H9 (cell line): ENCODE data around the gene ATOX1. TPM values are rescaled to one million over a fixed set of nuclear protein-coding genes. Genes with fewer than 3 reads are reported as not detected.

Experiments
- DNase-seq: peaks from one replicate; pipeline ENCODE4 v3.0.0-alpha.2; 2017
- H2AFZ ChIP-seq: one replicate; pipeline ENCODE4 v1.6.1; 2013; ENCODE audit warnings: mild to moderate bottlenecking, low read length, control low read depth, moderate library complexity
- H2AK5ac ChIP-seq: 2 replicates; pipeline ENCODE4 v1.6.1; 2013; ENCODE audit warnings: low read length, control low read depth, mixed read lengths; ENCODE audit not compliant: insufficient read length
- H2BK120ac ChIP-seq: one replicate; pipeline ENCODE4 v1.6.1; 2013; ENCODE audit warnings: low read depth, mild to moderate bottlenecking, low read length, control low read depth, inconsistent platforms; ENCODE audit not compliant: poor library complexity, severe bottlenecking
- H2BK12ac ChIP-seq: 2 replicates; pipeline ENCODE4 v1.6.1; 2013; ENCODE audit warnings: low read length, control low read depth, mixed read lengths, low read depth; ENCODE audit not compliant: insufficient read length
- H2BK15ac ChIP-seq: 2 replicates; pipeline ENCODE4 v1.6.1; 2013; ENCODE audit warnings: low read depth, low read length, control low read depth
- H2BK20ac ChIP-seq: one replicate; pipeline ENCODE4 v1.6.1; 2013; ENCODE audit warnings: low read depth, mild to moderate bottlenecking, low read length, control low read depth, inconsistent platforms; ENCODE audit not compliant: poor library complexity, severe bottlenecking
- H2BK5ac ChIP-seq: 2 replicates; pipeline ENCODE4 v1.6.1; 2013; ENCODE audit warnings: low read length, control low read depth, mixed read lengths; ENCODE audit not compliant: insufficient read length
- H3K14ac ChIP-seq: 2 replicates; pipeline ENCODE4 v1.6.1; 2013; ENCODE audit warnings: low read length, control low read depth; ENCODE audit not compliant: insufficient read depth
- H3K18ac ChIP-seq: 2 replicates; pipeline ENCODE4 v1.6.1; 2013; ENCODE audit warnings: low read depth, mild to moderate bottlenecking, mixed read lengths, low read length, control low read depth; ENCODE audit not compliant: insufficient read length
- H3K23ac ChIP-seq: 2 replicates; pipeline ENCODE4 v1.6.1; 2013; ENCODE audit warnings: low read length, control low read depth, mixed read lengths, low read depth; ENCODE audit not compliant: insufficient read length
- H3K23me2 ChIP-seq: 2 replicates; pipeline ENCODE4 v1.6.1; 2013; ENCODE audit warnings: low read depth, mild to moderate bottlenecking, mixed read lengths, low read length, control low read depth; ENCODE audit not compliant: insufficient read length, poor library complexity, severe bottlenecking
- H3K27ac ChIP-seq: 2 replicates; pipeline ENCODE4 v1.5.1; 2013; ENCODE audit warnings: low read length, control low read depth, mixed read lengths, low read depth; ENCODE audit not compliant: insufficient read length
- H3K27me3 ChIP-seq: 2 replicates; pipeline ENCODE4 v1.6.1; 2013; ENCODE audit warnings: low read length, control low read depth, inconsistent platforms; ENCODE audit not compliant: insufficient read depth
- H3K4ac ChIP-seq: 2 replicates; pipeline ENCODE4 v1.6.1; 2013; ENCODE audit warnings: low read depth, mild to moderate bottlenecking, control low read depth, inconsistent platforms, low read length, moderate library complexity
- H3K4me1 ChIP-seq: 2 replicates; pipeline ENCODE4 v1.6.1; 2013; ENCODE audit warnings: low read length, control low read depth, inconsistent platforms; ENCODE audit not compliant: insufficient read depth
- H3K4me2 ChIP-seq: 2 replicates; pipeline ENCODE4 v1.6.1; 2013; ENCODE audit warnings: low read length, control low read depth, mixed read lengths; ENCODE audit not compliant: insufficient read length, insufficient read depth
- H3K56ac ChIP-seq: 2 replicates; pipeline ENCODE4 v1.6.1; 2013; ENCODE audit warnings: low read depth, mild to moderate bottlenecking, mixed read lengths, low read length, control low read depth; ENCODE audit not compliant: insufficient read length
- H3K79me1 ChIP-seq: 2 replicates; pipeline ENCODE4 v1.6.1; 2013; ENCODE audit warnings: low read depth, mild to moderate bottlenecking, moderate library complexity, low read length, control low read depth, inconsistent platforms; ENCODE audit not compliant: insufficient read depth, poor library complexity, severe bottlenecking
- H3K79me2 ChIP-seq: 2 replicates; pipeline ENCODE4 v1.6.1; 2013; ENCODE audit warnings: low read length, control low read depth, inconsistent platforms; ENCODE audit not compliant: insufficient read depth
- H3K9ac ChIP-seq: 2 replicates; pipeline ENCODE4 v1.6.1; 2013; ENCODE audit warnings: low read length, control low read depth, mixed read lengths; ENCODE audit not compliant: insufficient read length; ENCODE audit errors: extremely low read depth
- H3K9me3 ChIP-seq: one replicate; pipeline ENCODE4 v1.6.1; 2013; ENCODE audit warnings: low read depth, low read length, inconsistent platforms; ENCODE audit not compliant: control insufficient read depth
- H3T11ph ChIP-seq: one replicate; pipeline ENCODE4 v1.6.1; 2013; ENCODE audit warnings: mild to moderate bottlenecking, low read length, control low read depth, inconsistent platforms
- H4K20me1 ChIP-seq: one replicate; pipeline ENCODE4 v1.6.1; 2013; ENCODE audit not compliant: control insufficient read depth, insufficient read length, insufficient read depth
- H4K5ac ChIP-seq: 2 replicates; pipeline ENCODE4 v1.6.1; 2013; ENCODE audit warnings: low read depth, mild to moderate bottlenecking, mixed read lengths, low read length, control low read depth; ENCODE audit not compliant: insufficient read length
- H4K8ac ChIP-seq: replicated peaks from 2 replicates; pipeline ENCODE4 v1.6.1; 2013; ENCODE audit warnings: low read length, control low read depth, mixed read lengths, low read depth; ENCODE audit not compliant: insufficient read length
- H4K91ac ChIP-seq: 2 replicates; pipeline ENCODE4 v1.6.1; 2013; ENCODE audit warnings: low read depth, mild to moderate bottlenecking, moderate library complexity, mixed read lengths, low read length, control low read depth; ENCODE audit not compliant: insufficient read length
- H3K27ac Mint-ChIP-seq, 3 experiments: 2 replicates in 2 of 3; 3 replicates in 1 of 3; pipeline ENCODE4 v1.8.0; 2020 to 2021; ENCODE audit warnings: mixed read lengths in 3 of 3, mild to moderate bottlenecking in 1 of 3, moderate library complexity in 1 of 3
- H3K27me3 Mint-ChIP-seq: 2 replicates; pipeline ENCODE4 v1.8.0; 2021; ENCODE audit warnings: low read depth, mild to moderate bottlenecking, moderate library complexity, mixed read lengths
- H3K36me3 Mint-ChIP-seq, 3 experiments: 2 replicates in 2 of 3; 3 replicates in 1 of 3; pipeline ENCODE4 v1.8.0; 2020 to 2021; ENCODE audit warnings: low read depth in 3 of 3, mixed read lengths in 3 of 3; ENCODE audit not compliant: insufficient read depth in 1 of 3
- H3K4me1 Mint-ChIP-seq, 2 experiments: 2 replicates each; pipeline ENCODE4 v1.8.0; 2020; ENCODE audit warnings: mixed read lengths in 2 of 2
- H3K4me3 Mint-ChIP-seq, 2 experiments: 2 replicates in 1 of 2; 3 replicates in 1 of 2; pipeline ENCODE4 v1.8.0; 2020 to 2021; ENCODE audit warnings: mild to moderate bottlenecking in 2 of 2, mixed read lengths in 2 of 2, moderate library complexity in 1 of 2
- H3K9me3 Mint-ChIP-seq, 2 experiments: 2 replicates in 1 of 2; 3 replicates in 1 of 2; pipeline ENCODE4 v1.8.0; 2020; ENCODE audit warnings: mild to moderate bottlenecking in 2 of 2, mixed read lengths in 2 of 2, moderate library complexity in 1 of 2
- CTCF ChIP-seq: fragments of 200-600 bp; sonication (generic); conservative IDR thresholded peaks from 3 replicates; pipeline ENCODE4 v1.8.0; 2021; ENCODE audit warnings: antibody characterized with exemption, mild to moderate bottlenecking
- WGBS: extraction: QIAGEN DNeasy Blood & Tissue Kit; methylation state at CpG from one replicate; pipeline ENCODE4 v1.1.7; 2013; ENCODE audit warnings: missing lambda C conversion rate, low lambda C conversion rate, mixed read lengths; ENCODE audit not compliant: insufficient read length; ENCODE audit errors: extremely low coverage; 5-methylcytosine and 5-hydroxymethylcytosine counted together
- total RNA-seq: library from RNA; stranded (reverse); gene quantifications from 2 replicates; pipeline ENCODE4 v1.2.1, GENCODE V29; 2021

The ATOX1 gene
- total RNA-seq, 1 experiment from 2014 or later, result 75.0 TPM

GRCh38 chr5:151772029-151772845 is 13.8 kb upstream of the ATOX1 start:
- H2BK15ac ChIP-seq, result no peak overlapping the region
- H3K56ac ChIP-seq, result no peak overlapping the region
- no peaks in the 10 kb centered on the region for H3K27me3 ChIP-seq
- H3K4me2 ChIP-seq, result peak overlapping the region; percentile 84
- Mint-ChIP-seq H3K27ac (peak overlapping the region; percentile 67 to 95 (median 78); a peak in 6 of 7 replicates), H3K4me1 (peaks cover 38 to 41% of the 10 kb centered on the region in 2 experiments), H3K4me3 (peak overlapping the region; percentile 87 to 94), H3K9me3 (no peaks in the 10 kb centered on the region), H3K27me3 (no peaks in the 10 kb centered on the region), H3K36me3 (peaks cover 20 to 26% (median 21%) of the 10 kb centered on the region in 3 experiments; a peak in 6 of 7 replicates)
- H2BK120ac ChIP-seq, result no peak overlapping the region
- H3K14ac ChIP-seq, result peak overlapping the region; percentile 94
- peak overlapping the region; percentile 43 for H2BK5ac ChIP-seq
- TF ChIP-seq CTCF, result no peak
- H2BK12ac ChIP-seq, result no peak overlapping the region
- H2AFZ ChIP-seq, result no peak overlapping the region
- H3K9ac ChIP-seq, result peak overlapping the region; percentile 89
- no peaks in the 10 kb centered on the region for H3K9me3 ChIP-seq
- H3K23ac ChIP-seq, result no peak overlapping the region
- H3T11ph ChIP-seq, result no peak overlapping the region
- no peaks in the 10 kb centered on the region for H4K20me1 ChIP-seq
- H3K18ac ChIP-seq, result peak overlapping the region; percentile 92
- no peak overlapping the region for H2BK20ac ChIP-seq
- H4K91ac ChIP-seq, result no peak overlapping the region
- H3K23me2 ChIP-seq, result peaks cover 22% of the 10 kb centered on the region
- peak; percentile 46 for DNase-seq
- no peak overlapping the region for H3K27ac ChIP-seq
- no peaks in the 10 kb centered on the region for H3K4me1 ChIP-seq
- H3K4ac ChIP-seq, result no peak overlapping the region
- no peaks in the 10 kb centered on the region for H3K79me1 ChIP-seq
- H4K8ac ChIP-seq, result no peak overlapping the region
- no CpG with 5 or more reads among the region's 87 CpGs for WGBS
- H3K79me2 ChIP-seq, result peaks cover 45% of the 10 kb centered on the region
- H4K5ac ChIP-seq, result no peak overlapping the region
- H2AK5ac ChIP-seq, result no peak overlapping the region
